PC-3 (cell line): ENCODE data around the gene RACK1.

ENCODE experiments used
- EZH2 ChIP-seq: fragments of 300-600 bp; sonication (generic); IDR thresholded peaks from one replicate; pipeline ENCODE4 v1.6.1; 2017; ENCODE audit warnings: antibody characterized with exemption, mild to moderate bottlenecking, low read length; ENCODE audit not compliant: unreplicated experiment
- EZH2phosphoT487 ChIP-seq: fragments of 300-600 bp; sonication (generic); IDR thresholded peaks from 2 replicates; pipeline ENCODE4 v1.6.1; 2018; ENCODE audit warnings: mild to moderate bottlenecking, antibody characterized with exemption, low read length, borderline replicate concordance
- TF ChIP-seq, protein P1 (sequence below): fragments of 300-600 bp; sonication (generic); conservative IDR thresholded peaks from 2 replicates; pipeline ENCODE4 v1.5.1; 2017; ENCODE audit warnings: antibody characterized with exemption, low read depth, mild to moderate bottlenecking, low read length

DNA sequence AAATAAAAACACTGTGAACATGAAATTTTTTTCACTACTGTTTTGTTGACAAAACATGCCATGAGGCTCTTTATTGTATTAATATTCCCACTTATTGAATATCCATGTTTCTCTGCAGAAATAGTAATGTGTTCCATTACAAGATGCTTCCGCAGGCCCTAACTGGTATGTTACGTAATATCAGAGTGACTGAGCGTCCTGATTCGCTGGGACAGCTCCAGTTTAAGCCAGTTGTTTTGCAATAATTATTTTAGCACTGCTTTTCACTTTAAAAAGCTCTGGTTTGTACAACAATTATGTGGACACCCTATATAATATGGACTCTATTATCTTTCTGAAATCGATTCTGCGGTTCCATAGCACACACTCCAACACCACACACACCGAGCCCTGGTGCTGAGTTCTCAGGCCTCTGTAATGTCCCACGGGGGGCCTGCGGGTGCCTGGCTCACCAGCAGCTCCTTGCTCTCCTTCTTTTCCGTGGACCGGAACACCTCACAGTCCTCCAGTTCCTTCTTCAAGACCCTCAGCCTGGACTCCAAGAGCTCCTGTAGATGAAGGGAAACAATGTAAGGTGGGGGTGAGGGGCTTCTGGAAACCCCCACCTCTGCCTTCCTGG is 40.5 kb downstream of the RACK1 start:
- TF ChIP-seq, protein P1, sequence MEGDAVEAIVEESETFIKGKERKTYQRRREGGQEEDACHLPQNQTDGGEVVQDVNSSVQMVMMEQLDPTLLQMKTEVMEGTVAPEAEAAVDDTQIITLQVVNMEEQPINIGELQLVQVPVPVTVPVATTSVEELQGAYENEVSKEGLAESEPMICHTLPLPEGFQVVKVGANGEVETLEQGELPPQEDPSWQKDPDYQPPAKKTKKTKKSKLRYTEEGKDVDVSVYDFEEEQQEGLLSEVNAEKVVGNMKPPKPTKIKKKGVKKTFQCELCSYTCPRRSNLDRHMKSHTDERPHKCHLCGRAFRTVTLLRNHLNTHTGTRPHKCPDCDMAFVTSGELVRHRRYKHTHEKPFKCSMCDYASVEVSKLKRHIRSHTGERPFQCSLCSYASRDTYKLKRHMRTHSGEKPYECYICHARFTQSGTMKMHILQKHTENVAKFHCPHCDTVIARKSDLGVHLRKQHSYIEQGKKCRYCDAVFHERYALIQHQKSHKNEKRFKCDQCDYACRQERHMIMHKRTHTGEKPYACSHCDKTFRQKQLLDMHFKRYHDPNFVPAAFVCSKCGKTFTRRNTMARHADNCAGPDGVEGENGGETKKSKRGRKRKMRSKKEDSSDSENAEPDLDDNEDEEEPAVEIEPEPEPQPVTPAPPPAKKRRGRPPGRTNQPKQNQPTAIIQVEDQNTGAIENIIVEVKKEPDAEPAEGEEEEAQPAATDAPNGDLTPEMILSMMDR: no peak
- TF ChIP-seq EZH2phosphoT487 (no peak), EZH2 (no peak)
